Prostate gland (tissue), 2 donors: ENCODE data around the gene CXorf49B. TPM values are rescaled to one million over a fixed set of nuclear protein-coding genes. Genes with fewer than 3 reads are reported as not detected.
"Not testable (repeated sequence)": the region's sequence is repeated elsewhere in the genome, so short reads cannot be mapped to it uniquely, and the experiment has no call there.

Source experiments
- DNase-seq: peaks from one replicate; pipeline ENCODE4 v3.0.0-alpha.2; 2019; ENCODE audit warnings: low spot score
- H3K27ac ChIP-seq, 2 donors: fragments of 200-600 bp; sonication (generic); 2 replicates each; pipeline ENCODE4 v1.5.1; 2017 to 2019
- H3K27me3 ChIP-seq: fragments of 200-600 bp; sonication (generic); replicated peaks from 2 replicates; pipeline ENCODE4 v1.5.1; 2019; ENCODE audit not compliant: insufficient read depth
- H3K36me3 ChIP-seq, 2 donors: fragments of 200-600 bp; sonication (generic); 1 replicate in 1 of 2; 2 replicates in 1 of 2; pipeline versions ENCODE4 v1.5.1 to v1.8.1; 2017 to 2019
- H3K4me1 ChIP-seq: fragments of 200-600 bp; sonication (generic); replicated peaks from 2 replicates; pipeline ENCODE4 v1.5.1; 2019
- H3K4me3 ChIP-seq, 2 donors: fragments of 200-600 bp; sonication (generic); 2 replicates each; pipeline ENCODE4 v1.5.1; 2017 to 2019
- H3K9me3 ChIP-seq: fragments of 200-600 bp; sonication (generic); 2 replicates; pipeline ENCODE4 v1.5.1; 2017
- WGBS: methylation state at CpG from one replicate; pipeline ENCODE4 v1.1.5; 2018; 5-methylcytosine and 5-hydroxymethylcytosine counted together
- intact Hi-C: fragments of 100-400 bp; cut with DNase I; formaldehyde crosslinking; loops from one replicate; pipeline ENCODE4 v1.14.2; 2022
- total RNA-seq, 2 donors: library from RNA; depleted of rRNA; stranded (reverse); fragments of >200 nt; gene quantifications; one replicate each; pipeline ENCODE4 v1.1.0, GENCODE V29; 2016

Gene CXorf49B
- total RNA-seq, result 1 to 10 TPM in 1 of 2 donors, not detected in 1; 5.1 TPM

DNA sequence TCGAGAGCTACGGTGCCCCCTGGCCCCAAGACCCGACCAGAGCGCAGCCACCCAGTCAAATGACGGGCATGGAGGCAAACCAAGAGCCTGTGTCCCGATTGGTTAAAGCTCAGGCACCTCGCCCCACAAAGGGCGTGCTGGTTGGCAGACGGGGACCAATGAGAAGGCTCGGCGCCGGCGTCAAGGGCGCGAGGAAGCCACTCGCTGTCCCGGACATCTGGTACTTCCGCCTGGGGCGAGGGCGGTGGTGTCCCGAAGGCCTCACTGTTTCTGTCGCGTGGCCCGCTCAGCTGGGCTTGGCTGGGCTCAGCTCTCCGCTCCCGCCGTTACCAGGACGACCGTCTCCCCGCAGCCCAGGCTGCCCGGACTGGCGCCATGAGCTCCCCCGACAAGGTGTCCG lies at the start of gene CXorf49B:
TSS of gene CXorf49B (plus strand) at position 301 of the 400 bp plus-strand sequence. CDS start at position 376, 75 bp downstream.
- H3K4me3 ChIP-seq, H3K9me3 ChIP-seq, DNase-seq, H3K4me1 ChIP-seq, H3K27ac ChIP-seq, intact Hi-C loops, H3K36me3 ChIP-seq, H3K27me3 ChIP-seq: not testable (repeated sequence)
- WGBS, result no CpG with 5 or more reads among the region's 34 CpGs

DNA sequence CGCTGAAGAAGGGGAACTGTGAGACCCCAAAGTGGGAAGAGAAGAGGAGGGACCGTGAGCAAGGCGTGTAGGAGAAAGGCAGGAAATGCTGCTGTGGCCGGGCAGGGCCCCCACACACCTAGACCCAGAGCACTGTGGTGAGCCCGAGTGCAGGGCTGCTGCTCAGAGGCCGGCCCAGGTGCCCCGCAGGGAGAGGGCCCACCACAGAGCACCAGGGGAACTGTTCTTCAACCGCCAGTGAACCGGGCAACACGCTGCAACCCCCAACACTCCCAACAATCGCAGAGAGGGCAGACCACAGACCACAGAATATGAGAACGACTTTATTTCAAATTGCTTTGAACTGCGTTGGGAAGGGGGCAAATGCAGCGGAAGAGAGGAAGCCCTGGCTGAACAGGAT lies 49.1 kb upstream of the CXorf49B start:
- no CpG with 5 or more reads among the region's 14 CpGs for WGBS
- H3K9me3 ChIP-seq, DNase-seq, H3K27ac ChIP-seq, H3K4me3 ChIP-seq, H3K36me3 ChIP-seq, intact Hi-C loops, H3K4me1 ChIP-seq, H3K27me3 ChIP-seq: not testable (repeated sequence)

DNA sequence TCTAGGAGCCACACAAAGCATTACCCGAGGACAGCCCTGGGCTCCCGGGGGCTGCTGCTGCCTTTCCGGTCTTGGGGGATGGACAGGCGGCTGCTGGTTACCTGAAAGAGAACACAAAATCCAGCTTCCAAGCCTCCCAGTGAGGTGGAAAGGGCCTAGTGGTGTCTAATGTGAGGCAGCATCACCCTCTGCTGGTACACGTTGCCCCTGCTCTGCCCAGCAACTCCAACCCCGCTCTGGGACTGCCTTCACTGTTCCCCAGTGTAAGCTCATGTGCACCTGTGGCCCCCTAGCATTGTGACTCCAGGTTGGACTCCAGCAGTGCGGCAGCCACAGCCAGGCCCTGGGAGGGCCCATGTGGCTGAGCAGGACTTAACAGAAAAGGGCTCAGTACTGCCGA lies 47.6 kb upstream of the CXorf49B start:
- H3K4me3 ChIP-seq, H3K27me3 ChIP-seq, H3K27ac ChIP-seq, H3K4me1 ChIP-seq, DNase-seq, H3K9me3 ChIP-seq, H3K36me3 ChIP-seq, intact Hi-C loops: not testable (repeated sequence)
- WGBS, result no CpG with 5 or more reads among the region's 8 CpGs

DNA sequence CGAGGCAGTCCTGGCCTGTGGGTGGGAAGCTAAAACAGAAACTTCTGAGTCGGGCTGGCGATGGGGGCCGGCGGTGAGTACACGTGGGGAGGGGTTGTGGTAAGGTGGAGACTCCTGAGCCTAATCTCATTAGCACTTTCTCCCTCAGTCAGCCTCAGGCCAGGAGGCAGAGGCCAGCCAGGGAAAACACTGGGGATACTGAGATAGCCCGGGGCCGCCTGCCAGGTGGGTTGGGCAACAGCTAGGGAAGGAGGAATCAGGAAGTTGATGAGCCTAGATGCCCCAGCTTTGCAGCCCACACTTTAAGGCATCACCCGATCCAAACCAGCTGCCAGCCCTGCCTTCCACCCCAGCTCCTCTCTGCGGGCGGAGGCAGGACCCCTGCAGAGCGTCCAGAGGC lies 46.8 kb upstream of the CXorf49B start:
- WGBS, result no CpG with 5 or more reads among the region's 12 CpGs
- H3K27ac ChIP-seq, H3K4me3 ChIP-seq, H3K27me3 ChIP-seq, intact Hi-C loops, DNase-seq, H3K9me3 ChIP-seq, H3K36me3 ChIP-seq, H3K4me1 ChIP-seq: not testable (repeated sequence)

- no CpG with 5 or more reads among the region's 30 CpGs for WGBS
- H3K4me1 ChIP-seq, H3K9me3 ChIP-seq, H3K27ac ChIP-seq, intact Hi-C loops, H3K27me3 ChIP-seq, H3K36me3 ChIP-seq, H3K4me3 ChIP-seq, DNase-seq: not testable (repeated sequence)
Measured at GRCh38 chrX:71718185-71718584, 45.0 kb upstream of the CXorf49B start, which contains the start of gene CXorf49. Gene CXorf49 (minus strand): TSS chrX:71718285. CDS start chrX:71718151, 134 bp downstream.

DNA sequence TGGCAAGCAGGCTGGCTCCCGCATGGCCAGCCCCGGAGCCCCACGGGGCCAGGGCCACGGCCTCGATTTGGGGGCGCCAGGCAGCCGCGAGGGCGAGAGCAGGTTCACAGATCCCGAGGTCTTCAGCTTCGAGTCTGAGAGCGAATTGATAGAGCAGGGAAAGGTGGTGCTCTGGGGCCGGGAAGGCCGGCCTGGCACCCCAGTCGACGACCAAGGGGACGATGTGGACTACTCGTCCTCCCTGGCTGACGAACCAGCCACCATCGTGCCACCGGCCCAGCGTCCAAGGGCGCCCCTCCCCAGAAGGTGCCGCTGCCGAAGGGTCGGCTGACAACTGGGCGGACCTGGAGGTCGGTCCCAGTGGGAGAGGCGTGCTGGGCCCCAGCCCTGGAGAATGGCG lies 44.0 kb upstream of the CXorf49B start:
- H3K36me3 ChIP-seq, intact Hi-C loops, H3K27me3 ChIP-seq, H3K4me1 ChIP-seq, H3K9me3 ChIP-seq, DNase-seq, H3K27ac ChIP-seq, H3K4me3 ChIP-seq: not testable (repeated sequence)
- no CpG with 5 or more reads among the region's 30 CpGs for WGBS

DNA sequence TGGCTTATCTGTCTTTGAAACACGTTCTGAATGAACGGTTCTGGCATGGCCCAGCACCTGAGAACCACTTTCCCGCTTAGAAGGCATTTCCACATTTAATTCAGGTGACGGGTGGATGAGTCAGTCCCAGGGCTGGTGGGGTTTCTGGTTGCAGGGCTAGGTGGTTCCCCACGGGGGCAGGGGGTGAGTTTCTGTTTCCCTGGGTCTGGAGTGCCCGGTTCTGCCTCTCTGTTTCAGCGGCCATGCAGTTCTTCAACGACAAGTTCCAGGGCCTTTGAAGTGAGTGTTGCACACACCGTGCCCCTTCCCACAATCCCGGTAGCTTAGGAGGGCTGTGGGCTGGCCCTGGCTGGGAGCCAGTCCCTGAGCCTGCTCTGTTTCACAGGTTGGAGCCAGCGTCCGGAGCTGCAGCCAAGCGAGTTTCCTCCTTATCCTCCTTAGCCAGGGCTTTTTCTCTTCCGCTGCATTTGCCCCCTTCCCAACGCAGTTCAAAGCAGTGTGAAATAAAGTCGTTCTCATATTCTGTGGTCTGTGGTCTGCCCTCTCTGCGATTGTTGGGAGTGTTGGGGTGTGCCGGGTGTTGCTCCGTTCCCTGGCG lies 42.8 kb upstream of the CXorf49B start:
- H3K9me3 ChIP-seq, H3K27ac ChIP-seq, H3K27me3 ChIP-seq, intact Hi-C loops, H3K36me3 ChIP-seq, DNase-seq, H3K4me3 ChIP-seq, H3K4me1 ChIP-seq: not testable (repeated sequence)
- no CpG with 5 or more reads among the region's 20 CpGs for WGBS

DNA sequence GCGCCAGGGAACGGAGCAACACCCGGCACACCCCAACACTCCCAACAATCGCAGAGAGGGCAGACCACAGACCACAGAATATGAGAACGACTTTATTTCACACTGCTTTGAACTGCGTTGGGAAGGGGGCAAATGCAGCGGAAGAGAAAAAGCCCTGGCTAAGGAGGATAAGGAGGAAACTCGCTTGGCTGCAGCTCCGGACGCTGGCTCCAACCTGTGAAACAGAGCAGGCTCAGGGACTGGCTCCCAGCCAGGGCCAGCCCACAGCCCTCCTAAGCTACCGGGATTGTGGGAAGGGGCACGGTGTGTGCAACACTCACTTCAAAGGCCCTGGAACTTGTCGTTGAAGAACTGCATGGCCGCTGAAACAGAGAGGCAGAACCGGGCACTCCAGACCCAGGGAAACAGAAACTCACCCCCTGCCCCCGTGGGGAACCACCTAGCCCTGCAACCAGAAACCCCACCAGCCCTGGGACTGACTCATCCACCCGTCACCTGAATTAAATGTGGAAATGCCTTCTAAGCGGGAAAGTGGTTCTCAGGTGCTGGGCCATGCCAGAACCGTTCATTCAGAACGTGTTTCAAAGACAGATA lies 2.4 kb upstream of the CXorf49B start:
- H3K36me3 ChIP-seq, result not testable (repeated sequence)
- WGBS, result no CpG with 5 or more reads among the region's 20 CpGs

GRCh38 chrX:71764832-71765231 lies 1.7 kb downstream of the CXorf49B start:
- H3K4me3 ChIP-seq, H3K4me1 ChIP-seq, H3K27ac ChIP-seq, intact Hi-C loops, H3K27me3 ChIP-seq, DNase-seq, H3K36me3 ChIP-seq, H3K9me3 ChIP-seq: not testable (repeated sequence)
- WGBS, result no CpG with 5 or more reads among the region's 11 CpGs

More for the DNA sequence above, 2.4 kb upstream of the CXorf49B start:
- H3K4me1 ChIP-seq, H3K9me3 ChIP-seq, H3K4me3 ChIP-seq, intact Hi-C loops, H3K27me3 ChIP-seq, DNase-seq, H3K27ac ChIP-seq: not testable (repeated sequence)

DNA sequence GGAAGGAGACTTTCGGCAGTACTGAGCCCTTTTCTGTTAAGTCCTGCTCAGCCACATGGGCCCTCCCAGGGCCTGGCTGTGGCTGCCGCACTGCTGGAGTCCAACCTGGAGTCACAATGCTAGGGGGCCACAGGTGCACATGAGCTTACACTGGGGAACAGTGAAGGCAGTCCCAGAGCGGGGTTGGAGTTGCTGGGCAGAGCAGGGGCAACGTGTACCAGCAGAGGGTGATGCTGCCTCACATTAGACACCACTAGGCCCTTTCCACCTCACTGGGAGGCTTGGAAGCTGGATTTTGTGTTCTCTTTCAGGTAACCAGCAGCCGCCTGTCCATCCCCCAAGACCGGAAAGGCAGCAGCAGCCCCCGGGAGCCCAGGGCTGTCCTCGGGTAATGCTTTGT lies 2.5 kb downstream of the CXorf49B start:
- H3K9me3 ChIP-seq, H3K27ac ChIP-seq, intact Hi-C loops, DNase-seq, H3K4me3 ChIP-seq, H3K27me3 ChIP-seq, H3K36me3 ChIP-seq, H3K4me1 ChIP-seq: not testable (repeated sequence)
- WGBS, result no CpG with 5 or more reads among the region's 8 CpGs

DNA sequence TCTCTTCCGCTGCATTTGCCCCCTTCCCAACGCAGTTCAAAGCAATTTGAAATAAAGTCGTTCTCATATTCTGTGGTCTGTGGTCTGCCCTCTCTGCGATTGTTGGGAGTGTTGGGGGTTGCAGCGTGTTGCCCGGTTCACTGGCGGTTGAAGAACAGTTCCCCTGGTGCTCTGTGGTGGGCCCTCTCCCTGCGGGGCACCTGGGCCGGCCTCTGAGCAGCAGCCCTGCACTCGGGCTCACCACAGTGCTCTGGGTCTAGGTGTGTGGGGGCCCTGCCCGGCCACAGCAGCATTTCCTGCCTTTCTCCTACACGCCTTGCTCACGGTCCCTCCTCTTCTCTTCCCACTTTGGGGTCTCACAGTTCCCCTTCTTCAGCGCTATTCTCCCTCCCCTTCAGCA lies 4.0 kb downstream of the CXorf49B start:
- intact Hi-C loops, DNase-seq: not testable (repeated sequence)

GRCh38 chrX:71778322-71778721 lies 15.2 kb downstream of the CXorf49B start:
- WGBS, result no CpG with 5 or more reads among the region's 12 CpGs
- H3K36me3 ChIP-seq, H3K27ac ChIP-seq, H3K27me3 ChIP-seq, DNase-seq, H3K4me1 ChIP-seq, H3K4me3 ChIP-seq, intact Hi-C loops, H3K9me3 ChIP-seq: not testable (repeated sequence)

More for the DNA sequence above, 4.0 kb downstream of the CXorf49B start:
- not testable (repeated sequence) for H3K36me3 ChIP-seq, H3K27ac ChIP-seq, H3K9me3 ChIP-seq, H3K4me3 ChIP-seq, H3K4me1 ChIP-seq, H3K27me3 ChIP-seq
- no CpG with 5 or more reads among the region's 14 CpGs for WGBS
